ENCODE measurements around the gene C1orf167. TPM values are rescaled to one million over a fixed set of nuclear protein-coding genes. Genes with fewer than 3 reads are reported as not detected.
"Not testable (repeated sequence)": the region's sequence is repeated elsewhere in the genome, so short reads cannot be mapped to it uniquely, and the experiment has no call there.

C1orf167 gene
- total RNA-seq, 1 experiment from 2014 or later, result not detected

- in situ Hi-C loops (cut with HindIII; ENCODE audit: low pct_unique_long_range_greater_than_20kb, low sequenced_read_pairs), result not testable (repeated sequence)
Measured at GRCh38 chr1:11803924-11804665, 42.1 kb downstream of the C1orf167 start.

DNA sequence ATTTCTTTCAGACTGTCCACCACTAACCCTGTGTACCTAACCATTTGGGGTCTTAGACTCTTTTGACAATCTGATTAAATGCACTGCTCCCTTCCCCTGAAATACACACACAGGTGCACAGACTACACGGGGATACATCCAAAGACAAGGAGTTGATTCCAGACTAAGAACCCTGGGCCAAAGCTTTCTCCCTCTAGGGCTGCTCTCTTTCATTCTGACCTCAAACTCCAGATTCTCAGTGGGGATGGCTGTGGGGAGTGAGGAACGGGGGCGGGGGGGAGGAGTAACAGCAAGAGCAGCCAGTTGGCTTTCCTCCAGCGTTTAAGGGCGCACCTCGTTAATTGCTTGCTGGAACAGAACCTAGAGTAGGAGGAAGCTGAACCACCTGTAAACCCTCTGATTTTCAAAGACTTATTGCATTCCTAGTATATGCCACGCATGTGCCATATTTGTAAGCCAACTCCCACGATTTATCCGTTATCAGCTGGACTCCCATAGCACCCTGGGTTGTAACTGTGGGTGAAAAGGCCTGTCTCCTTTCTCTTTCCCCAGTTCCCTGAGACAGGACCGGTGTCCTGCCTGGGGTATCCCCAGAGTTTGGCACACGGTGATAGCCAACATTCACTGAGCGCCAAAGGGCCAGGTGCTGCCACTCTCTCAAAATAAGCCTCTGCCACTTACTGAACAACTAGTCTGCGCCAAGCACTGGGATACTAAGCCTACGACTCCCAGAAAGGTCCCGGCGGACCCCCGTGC is 42.9 kb downstream of the C1orf167 start:
- in situ Hi-C loops (cut with HindIII; ENCODE audit: low pct_unique_long_range_greater_than_20kb, low sequenced_read_pairs), result no loop called here
- DNase-seq (ENCODE audit: low read depth, low spot score), result no peak

More at GRCh38 chr1:11803924-11804665, 42.1 kb downstream of the C1orf167 start:
- DNase-seq (ENCODE audit: low read depth, low spot score), result not testable (repeated sequence)

GRCh38 chr1:11805422-11806306 is 43.7 kb downstream of the C1orf167 start, which contains the start of the genes CLCN6 and MTHFR:
Gene CLCN6 (plus strand): TSS chr1:11806191. CDS start chr1:11806263, 72 bp downstream.
Gene MTHFR (minus strand): TSS chr1:11805964. CDS start chr1:11803116, 2,848 bp downstream.
- DNase-seq (ENCODE audit: low read depth, low spot score), result peak; percentile 98
- in situ Hi-C loops (cut with HindIII; ENCODE audit: low pct_unique_long_range_greater_than_20kb, low sequenced_read_pairs), result no loop called here

- in situ Hi-C loops (cut with HindIII; ENCODE audit: low pct_unique_long_range_greater_than_20kb, low sequenced_read_pairs), result no loop called here
- peak; percentile 26 for DNase-seq (ENCODE audit: low read depth, low spot score)
Measured at GRCh38 chr1:11806307-11806936, 44.4 kb downstream of the C1orf167 start.

DNA sequence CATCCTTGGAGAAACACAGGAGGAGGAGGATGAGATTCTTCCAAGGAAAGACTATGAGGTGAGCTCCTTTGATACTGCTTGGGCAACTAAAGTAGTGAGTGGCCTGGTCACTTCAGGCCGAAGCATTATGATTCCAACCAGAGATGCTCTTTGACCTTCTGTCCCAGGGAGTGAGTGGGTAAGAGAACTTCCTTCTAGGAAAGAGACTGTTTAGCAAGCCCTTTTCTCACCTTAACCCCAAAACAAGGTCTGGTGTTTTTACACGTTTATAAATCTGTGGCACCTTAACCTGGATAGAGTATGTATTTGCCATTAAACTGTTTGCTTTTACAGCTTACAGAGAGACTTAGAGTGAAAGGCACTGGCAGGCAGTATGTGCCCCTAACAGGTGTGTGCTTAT is 45.1 kb downstream of the C1orf167 start:
- DNase-seq (ENCODE audit: low read depth, low spot score), result no peak
- in situ Hi-C loops (cut with HindIII; ENCODE audit: low pct_unique_long_range_greater_than_20kb, low sequenced_read_pairs), result no loop called here

DNA sequence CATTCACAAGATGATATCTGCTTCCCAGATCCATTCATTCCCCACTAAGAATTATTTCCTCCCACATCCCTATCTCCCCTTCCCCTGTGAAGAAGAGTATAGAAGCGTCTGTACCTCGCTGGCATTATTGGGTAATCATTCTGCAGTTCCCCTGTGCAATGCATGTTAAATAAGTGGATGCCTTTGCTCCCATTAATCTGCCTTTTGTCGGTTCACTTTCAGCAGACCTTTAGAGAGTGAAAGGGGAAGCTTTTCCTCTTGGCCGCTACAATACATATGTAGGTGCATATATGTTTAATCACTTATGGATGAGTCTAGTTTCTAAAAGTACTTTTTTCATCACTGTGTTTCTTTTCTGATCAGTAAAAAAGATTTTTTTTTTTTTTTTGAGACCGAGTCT is 51.0 kb downstream of the C1orf167 start:
- no peak for DNase-seq (ENCODE audit: low read depth, low spot score)
- in situ Hi-C loops (cut with HindIII; ENCODE audit: low pct_unique_long_range_greater_than_20kb, low sequenced_read_pairs), result no loop called here

GRCh38 chr1:11817192-11817591 is 55.2 kb downstream of the C1orf167 start:
- in situ Hi-C loops (cut with HindIII; ENCODE audit: low pct_unique_long_range_greater_than_20kb, low sequenced_read_pairs), result no loop called here
- DNase-seq (ENCODE audit: low read depth, low spot score), result no peak

GRCh38 chr1:11822091-11822490 is 60.1 kb downstream of the C1orf167 start:
- DNase-seq (ENCODE audit: low read depth, low spot score), result no peak

GRCh38 chr1:11823366-11824137 is 61.6 kb downstream of the C1orf167 start:
- DNase-seq (ENCODE audit: low read depth, low spot score), result no peak
- in situ Hi-C loops (cut with HindIII; ENCODE audit: low pct_unique_long_range_greater_than_20kb, low sequenced_read_pairs), result no loop called here

More at GRCh38 chr1:11822091-11822490, 60.1 kb downstream of the C1orf167 start:
- in situ Hi-C loops (cut with HindIII; ENCODE audit: low pct_unique_long_range_greater_than_20kb, low sequenced_read_pairs), result no loop called here

- no peak for DNase-seq (ENCODE audit: low read depth, low spot score)
Measured at GRCh38 chr1:11825131-11825530, 63.1 kb downstream of the C1orf167 start.

DNA sequence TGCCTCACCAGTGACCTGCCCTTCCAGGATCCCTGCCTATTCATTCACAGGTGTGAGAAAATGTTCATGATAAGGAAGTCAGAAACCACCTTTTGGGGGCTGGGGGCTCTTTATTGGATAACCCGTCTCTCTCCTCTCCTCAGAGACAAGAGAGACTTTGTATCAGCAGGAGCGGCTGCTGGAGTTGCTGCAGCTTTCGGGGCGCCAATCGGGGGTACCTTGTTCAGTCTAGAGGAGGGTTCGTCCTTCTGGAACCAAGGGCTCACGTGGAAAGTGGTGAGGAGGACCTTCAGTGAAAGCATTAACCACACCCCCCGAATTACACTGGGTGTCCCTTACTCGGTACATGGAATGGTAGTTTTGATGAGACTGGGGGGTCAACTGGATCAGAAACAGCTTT is 65.0 kb downstream of the C1orf167 start:
- no peak for DNase-seq (ENCODE audit: low read depth, low spot score)
- in situ Hi-C loops (cut with HindIII; ENCODE audit: low pct_unique_long_range_greater_than_20kb, low sequenced_read_pairs), result no loop called here

More at GRCh38 chr1:11825131-11825530, 63.1 kb downstream of the C1orf167 start:
- in situ Hi-C loops (cut with HindIII; ENCODE audit: low pct_unique_long_range_greater_than_20kb, low sequenced_read_pairs), result no loop called here

- in situ Hi-C loops (cut with HindIII; ENCODE audit: low pct_unique_long_range_greater_than_20kb, low sequenced_read_pairs), result no loop called here
Measured at GRCh38 chr1:11828511-11828910, 66.5 kb downstream of the C1orf167 start.

DNA sequence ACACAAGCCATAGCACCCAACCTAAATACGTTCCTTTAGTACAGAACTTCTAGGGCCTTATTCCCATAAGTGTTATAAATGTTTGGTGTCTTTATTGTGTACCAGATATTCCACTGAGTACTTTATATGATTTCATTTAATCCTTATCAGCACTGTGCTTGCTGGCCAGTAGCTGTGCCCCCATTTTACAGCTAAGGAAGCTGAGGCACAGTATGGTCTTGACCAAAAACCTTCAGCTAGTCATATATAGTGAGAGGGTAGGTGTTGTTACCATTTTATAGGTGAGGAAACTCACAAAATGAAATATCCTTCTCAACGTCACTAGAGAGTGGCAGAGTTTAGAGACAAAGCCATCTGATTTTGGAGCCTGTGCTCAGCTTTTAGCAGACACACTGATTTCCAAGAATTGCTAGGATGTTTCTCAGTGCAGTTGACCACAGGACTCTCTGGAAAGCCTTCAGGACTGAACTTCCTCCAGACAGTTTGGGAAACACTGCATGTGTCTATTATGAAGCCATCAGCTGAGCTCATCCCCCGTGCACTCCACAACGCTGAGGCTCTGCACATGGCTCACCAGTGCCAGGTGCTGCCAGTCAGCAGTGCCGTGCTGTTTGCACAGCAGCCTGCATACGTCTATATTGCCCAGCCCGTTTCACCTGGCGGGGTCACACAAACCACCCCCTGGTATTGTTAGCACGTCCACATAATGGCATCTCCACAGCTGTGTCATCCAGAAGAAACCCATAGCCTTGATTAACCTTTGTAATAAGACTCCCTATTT is 70.1 kb downstream of the C1orf167 start:
- in situ Hi-C loops (cut with HindIII; ENCODE audit: low pct_unique_long_range_greater_than_20kb, low sequenced_read_pairs), result no loop called here
- DNase-seq (ENCODE audit: low read depth, low spot score), result no peak

More at GRCh38 chr1:11828511-11828910, 66.5 kb downstream of the C1orf167 start:
- no peak for DNase-seq (ENCODE audit: low read depth, low spot score)

- in situ Hi-C loops (cut with HindIII; ENCODE audit: low pct_unique_long_range_greater_than_20kb, low sequenced_read_pairs), result no loop called here
- no peak for DNase-seq (ENCODE audit: low read depth, low spot score)
Measured at GRCh38 chr1:11833497-11833896, 71.5 kb downstream of the C1orf167 start.

GRCh38 chr1:11833900-11834299 is 71.9 kb downstream of the C1orf167 start:
- no peak for DNase-seq (ENCODE audit: low read depth, low spot score)
- in situ Hi-C loops (cut with HindIII; ENCODE audit: low pct_unique_long_range_greater_than_20kb, low sequenced_read_pairs), result no loop called here

Measured in SK-MEL-5 (cell line).